IPS DF 6.9 (cell line): ENCODE measurements around the gene SCMH1.

Experiments used
- DNase-seq: peaks from one replicate; pipeline ENCODE4 v3.0.0-alpha.2; 2013; ENCODE audit warnings: low read depth, low spot score
- H3K27ac ChIP-seq: one replicate; pipeline ENCODE4 v1.5.1; 2013; ENCODE audit warnings: low read length, control low read depth
- H3K27me3 ChIP-seq: 2 replicates; pipeline ENCODE4 v1.6.1; 2013; ENCODE audit warnings: mild to moderate bottlenecking, low read length; ENCODE audit not compliant: control insufficient read depth, insufficient read depth
- H3K36me3 ChIP-seq: 2 replicates; pipeline ENCODE4 v1.6.1; 2013; ENCODE audit warnings: low read length; ENCODE audit not compliant: control insufficient read depth, insufficient read depth
- H3K4me1 ChIP-seq: 2 replicates; pipeline ENCODE4 v1.6.1; 2013; ENCODE audit warnings: low read length; ENCODE audit not compliant: control insufficient read depth, insufficient read depth
- H3K4me3 ChIP-seq: 2 replicates; pipeline ENCODE4 v1.5.1; 2013; ENCODE audit warnings: mild to moderate bottlenecking, low read length
- H3K9me3 ChIP-seq: 2 replicates; pipeline ENCODE4 v1.6.1; 2013; ENCODE audit warnings: low read length, inconsistent platforms; ENCODE audit not compliant: control insufficient read depth, insufficient read depth
- WGBS: extraction: QIAGEN DNeasy Blood & Tissue Kit; methylation state at CpG from one replicate; pipeline ENCODE4 v1.1.7; 2013; ENCODE audit warnings: mixed read lengths, missing lambda C conversion rate; ENCODE audit not compliant: insufficient read length, insufficient coverage; 5-methylcytosine and 5-hydroxymethylcytosine counted together

Gene SCMH1

DNA sequence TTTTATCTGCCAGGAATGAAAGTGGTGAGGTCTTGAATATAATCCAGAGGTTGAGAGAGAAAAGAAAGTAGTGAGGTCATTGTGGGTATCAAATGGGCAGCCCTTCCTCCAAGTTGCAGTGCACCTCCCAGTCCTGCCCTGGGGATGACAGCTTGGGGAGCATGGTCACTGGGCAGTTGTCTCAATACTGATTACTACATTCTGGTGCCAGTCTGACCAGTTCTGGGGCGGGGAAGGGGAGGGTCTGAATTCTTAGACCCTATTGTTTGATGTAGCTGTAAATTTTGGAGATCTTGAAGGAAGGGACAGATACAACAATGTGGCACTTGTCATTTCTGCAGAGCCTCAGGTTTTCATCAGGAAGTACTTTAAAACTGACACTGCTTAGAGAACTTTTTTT lies 231.8 kb downstream of the SCMH1 start:
- H3K4me1 ChIP-seq: no peaks in the 10 kb centered on the region
- H3K27me3 ChIP-seq: no peaks in the 10 kb centered on the region
- H3K36me3 ChIP-seq: peaks cover 43% of the 10 kb centered on the region
- H3K4me3 ChIP-seq: no peak overlapping the region
- WGBS: no CpG with 5 or more reads among the region's 1 CpG
- no peak overlapping the region for H3K27ac ChIP-seq
- no peak for DNase-seq
- H3K9me3 ChIP-seq: no peaks in the 10 kb centered on the region

DNA sequence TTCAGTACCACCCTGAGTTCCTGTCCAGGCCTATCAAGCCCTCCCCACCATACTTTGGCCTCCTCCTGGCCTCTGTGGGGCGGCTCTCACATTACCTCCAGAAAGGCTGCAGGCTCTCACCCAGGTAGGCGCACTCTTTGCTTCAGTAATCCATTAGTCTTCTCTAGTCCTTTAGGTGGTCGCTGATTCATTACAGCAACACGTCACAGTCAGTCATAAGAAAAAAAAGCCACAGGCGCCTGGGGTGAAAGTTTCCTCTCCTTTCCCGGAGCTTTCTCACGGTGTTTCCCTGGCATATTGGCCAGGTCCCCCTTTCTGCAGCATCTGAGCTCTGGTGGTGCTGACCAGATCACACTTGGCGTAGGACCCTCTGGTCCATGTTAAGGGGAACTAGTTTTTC lies 232.6 kb downstream of the SCMH1 start:
- Histone ChIP-seq H3K4me1 (no peaks in the 10 kb centered on the region), H3K27me3 (no peaks in the 10 kb centered on the region), H3K36me3 (peaks cover 43% of the 10 kb centered on the region), H3K4me3 (no peak overlapping the region), H3K9me3 (no peaks in the 10 kb centered on the region), H3K27ac (no peak overlapping the region)
- no CpG with 5 or more reads among the region's 8 CpGs for WGBS
- DNase-seq: no peak

DNA sequence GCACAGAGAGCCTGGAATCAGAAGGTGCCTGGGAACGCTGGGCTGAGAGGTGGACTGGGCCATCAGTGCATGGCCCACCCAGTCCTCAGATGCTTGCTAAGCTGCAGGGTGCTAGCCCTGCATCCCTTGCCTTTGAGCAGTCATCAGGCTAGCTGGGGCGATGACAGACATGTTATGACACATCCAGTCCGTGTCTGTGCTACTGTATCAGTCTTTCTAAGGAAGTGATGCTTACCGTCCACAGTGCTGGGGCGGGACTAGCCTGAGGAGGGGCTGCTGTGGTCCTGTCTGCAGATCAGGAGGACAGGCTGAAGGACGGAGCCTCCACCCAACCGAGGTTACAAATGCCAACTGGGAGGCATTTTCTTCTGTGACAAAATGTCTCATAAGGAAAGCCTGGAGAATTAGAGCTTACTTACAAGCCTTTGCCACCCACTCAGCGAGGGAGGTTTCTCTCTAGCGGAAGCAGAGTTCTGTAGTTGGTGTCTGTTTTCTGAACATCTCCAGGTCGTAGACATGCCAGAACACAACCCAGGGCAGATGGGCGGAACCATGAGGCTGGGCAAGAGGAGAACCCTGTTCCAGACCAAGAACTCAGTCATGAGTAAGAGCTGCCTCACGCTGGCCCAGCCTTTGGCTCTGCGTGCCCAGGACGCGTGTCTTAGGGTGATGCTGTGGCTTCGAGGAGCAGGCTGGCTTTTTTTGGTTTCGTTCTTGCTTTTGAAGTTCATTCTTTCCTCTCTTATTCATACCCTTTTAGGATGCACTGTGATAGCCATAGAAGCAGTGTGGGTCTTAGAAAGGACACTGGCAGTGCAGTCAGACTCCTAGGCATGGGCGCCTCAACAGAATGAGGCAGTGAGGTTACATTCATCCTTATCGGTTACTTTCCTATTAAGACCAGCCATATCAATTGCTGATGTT lies 234.9 kb downstream of the SCMH1 start:
- no peaks in the 10 kb centered on the region for H3K27me3 ChIP-seq
- H3K4me1 ChIP-seq: no peaks in the 10 kb centered on the region
- no peak overlapping the region for H3K27ac ChIP-seq
- H3K36me3 ChIP-seq: peaks cover 54% of the 10 kb centered on the region
- no peak for DNase-seq
- no peaks in the 10 kb centered on the region for H3K9me3 ChIP-seq
- H3K4me3 ChIP-seq: no peak overlapping the region
- WGBS: no CpG with 5 or more reads among the region's 19 CpGs

DNA sequence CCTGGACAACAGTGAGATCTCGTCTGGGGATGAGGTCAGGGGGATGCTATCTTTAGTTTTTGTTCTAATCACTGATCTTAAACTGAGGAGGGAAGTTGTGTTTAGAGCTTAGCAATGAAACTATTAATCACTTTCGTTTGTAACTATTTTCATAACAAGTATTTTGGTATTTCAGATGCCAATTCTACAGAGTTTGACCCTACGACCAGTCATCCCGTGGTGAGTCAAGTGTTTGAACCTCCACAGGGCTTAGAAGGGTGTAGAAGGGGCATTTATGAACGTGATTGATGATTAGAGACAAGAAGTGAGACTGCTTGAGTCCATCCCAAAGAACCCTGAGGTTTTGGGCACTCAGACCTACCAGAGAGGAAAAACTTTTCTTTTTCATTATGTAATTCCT lies 236.2 kb downstream of the SCMH1 start:
- no peaks in the 10 kb centered on the region for H3K4me1 ChIP-seq

DNA sequence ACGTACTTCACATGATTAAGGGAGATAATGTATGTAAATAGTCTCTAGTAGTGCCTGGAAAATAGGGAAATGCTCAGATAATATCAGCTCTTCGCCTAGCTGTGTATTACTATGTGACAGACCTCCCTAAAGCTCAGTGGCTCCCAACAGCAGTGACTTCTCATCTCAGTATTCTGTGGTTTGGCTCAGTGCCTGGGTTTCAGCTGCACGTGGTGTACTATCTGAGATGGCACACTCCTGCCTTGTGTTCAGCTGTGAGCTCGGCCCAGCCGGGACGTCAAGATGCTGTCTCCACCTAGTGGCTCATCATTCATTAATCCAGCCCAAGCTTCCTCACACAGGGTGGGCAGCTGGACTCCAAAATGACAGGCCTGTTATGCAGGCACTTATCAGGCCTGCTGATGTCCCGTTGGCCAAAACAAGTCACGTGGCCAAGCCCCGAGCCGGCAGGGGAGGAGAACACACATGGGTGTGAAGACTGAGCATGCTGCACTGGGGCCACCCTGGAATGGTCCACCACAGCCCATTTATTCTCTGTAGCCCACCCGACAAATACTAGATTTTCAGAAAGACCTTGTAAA lies 238.4 kb downstream of the SCMH1 start:
- H3K36me3 ChIP-seq: peaks cover 51% of the 10 kb centered on the region
- no peak for DNase-seq
- no peaks in the 10 kb centered on the region for H3K4me1 ChIP-seq
- H3K9me3 ChIP-seq: no peaks in the 10 kb centered on the region
- no CpG with 5 or more reads among the region's 11 CpGs for WGBS
- no peak overlapping the region for H3K4me3 ChIP-seq
- no peaks in the 10 kb centered on the region for H3K27me3 ChIP-seq
- H3K27ac ChIP-seq: no peak overlapping the region

More for the DNA sequence above, 236.2 kb downstream of the SCMH1 start:
- no peak for DNase-seq
- Histone ChIP-seq H3K36me3 (peaks cover 49% of the 10 kb centered on the region), H3K4me3 (no peak overlapping the region), H3K9me3 (no peaks in the 10 kb centered on the region), H3K27ac (no peak overlapping the region), H3K27me3 (no peaks in the 10 kb centered on the region)
- no CpG with 5 or more reads among the region's 5 CpGs for WGBS

DNA sequence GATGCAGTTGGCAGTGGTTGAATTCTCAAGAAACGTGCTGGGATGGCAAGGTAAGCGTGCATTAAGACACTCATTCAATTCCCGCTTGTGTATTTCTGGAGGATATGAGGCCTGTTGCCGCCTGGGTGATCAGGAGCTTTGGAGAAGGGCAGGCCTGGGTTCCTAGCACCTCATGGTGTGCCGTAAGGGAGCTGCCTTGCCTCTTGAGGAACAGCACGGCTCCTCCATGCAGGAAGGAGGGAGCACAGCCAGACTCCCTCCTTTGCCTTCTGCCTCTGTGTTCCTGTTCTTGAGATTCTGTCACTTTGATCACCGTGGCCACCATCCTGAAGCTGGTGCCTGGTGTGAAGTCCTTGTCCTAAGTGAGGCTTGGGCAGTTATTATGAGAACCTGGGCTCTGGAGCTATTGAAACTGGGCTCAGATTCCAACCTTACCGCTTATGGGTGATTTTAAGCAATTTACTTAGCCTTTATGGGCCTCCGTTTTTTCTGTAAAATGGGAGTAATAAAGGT lies 238.9 kb downstream of the SCMH1 start:
- H3K27me3 ChIP-seq: no peaks in the 10 kb centered on the region
- no peaks in the 10 kb centered on the region for H3K4me1 ChIP-seq
- H3K9me3 ChIP-seq: no peaks in the 10 kb centered on the region
- DNase-seq: no peak
- H3K4me3 ChIP-seq: no peak overlapping the region
- no CpG with 5 or more reads among the region's 9 CpGs for WGBS
- peaks cover 52% of the 10 kb centered on the region for H3K36me3 ChIP-seq
- H3K27ac ChIP-seq: no peak overlapping the region

DNA sequence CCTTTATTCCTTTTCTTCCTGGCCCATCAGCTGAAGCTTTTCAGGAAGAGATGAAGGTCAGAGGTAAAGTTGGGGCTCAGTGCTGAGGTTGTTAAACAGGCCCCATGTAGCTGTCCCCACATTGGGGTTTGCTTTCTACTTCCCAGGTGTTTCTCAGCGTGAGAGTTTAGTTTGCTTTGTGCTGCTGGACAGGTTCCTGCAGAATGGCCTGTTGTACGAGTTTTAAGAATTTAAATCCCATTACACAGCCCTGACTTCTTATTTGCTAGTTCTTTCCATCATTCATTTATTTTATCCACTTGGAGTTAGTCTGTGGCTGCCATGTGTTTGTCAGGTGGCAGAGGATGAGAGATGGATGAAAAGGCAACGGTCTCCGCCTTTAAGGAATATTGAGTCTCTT lies 243.4 kb downstream of the SCMH1 start:
- Histone ChIP-seq H3K36me3 (peaks cover 40% of the 10 kb centered on the region), H3K27ac (no peak overlapping the region), H3K27me3 (no peaks in the 10 kb centered on the region), H3K4me3 (no peak overlapping the region), H3K4me1 (no peaks in the 10 kb centered on the region), H3K9me3 (no peaks in the 10 kb centered on the region)
- no CpG with 5 or more reads among the region's 4 CpGs for WGBS
- DNase-seq: no peak

DNA sequence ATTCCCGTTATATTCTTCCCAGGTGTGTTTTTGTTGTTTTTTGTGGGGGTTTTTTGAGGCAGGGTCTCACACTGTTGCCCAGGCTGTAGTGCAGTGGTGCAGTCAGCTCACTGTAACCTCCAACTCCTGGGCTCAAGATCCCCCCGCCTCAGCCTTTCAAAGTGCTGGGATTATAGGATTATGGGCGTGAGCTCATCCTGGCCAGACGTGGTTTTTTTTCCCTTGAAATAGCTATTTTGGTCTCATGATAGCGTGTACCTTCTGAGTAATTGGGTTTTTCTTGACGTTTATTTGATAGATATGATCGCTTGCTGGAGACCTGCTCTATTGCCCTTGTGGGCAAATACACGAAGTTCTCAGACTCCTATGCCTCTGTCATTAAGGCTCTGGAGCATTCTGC lies 245.0 kb downstream of the SCMH1 start:
- Histone ChIP-seq H3K4me3 (no peak overlapping the region), H3K4me1 (no peaks in the 10 kb centered on the region), H3K27ac (no peak overlapping the region), H3K36me3 (peaks cover 38% of the 10 kb centered on the region), H3K9me3 (no peaks in the 10 kb centered on the region), H3K27me3 (no peaks in the 10 kb centered on the region)
- no CpG with 5 or more reads among the region's 8 CpGs for WGBS
- no peak for DNase-seq

DNA sequence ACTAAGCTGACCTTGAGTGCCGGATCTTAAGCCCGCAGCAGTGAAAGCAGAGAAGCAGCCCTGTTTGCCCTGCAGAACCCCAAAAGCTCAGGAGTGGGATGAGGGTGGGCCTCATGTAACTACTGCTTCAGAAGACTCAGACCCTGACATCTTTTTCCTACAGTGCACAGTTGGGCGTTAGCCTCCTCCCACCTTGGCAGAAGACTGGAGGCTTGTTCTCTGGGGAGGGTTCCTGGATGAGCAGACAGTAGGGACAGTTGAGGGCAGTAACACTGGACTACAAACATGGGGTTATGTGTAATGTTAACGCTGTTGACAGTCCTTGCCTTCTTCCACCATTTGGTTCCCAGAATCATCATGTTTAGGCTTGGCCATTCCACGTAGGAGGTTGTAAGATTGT lies 253.0 kb downstream of the SCMH1 start:
- peaks cover 45% of the 10 kb centered on the region for H3K36me3 ChIP-seq

DNA sequence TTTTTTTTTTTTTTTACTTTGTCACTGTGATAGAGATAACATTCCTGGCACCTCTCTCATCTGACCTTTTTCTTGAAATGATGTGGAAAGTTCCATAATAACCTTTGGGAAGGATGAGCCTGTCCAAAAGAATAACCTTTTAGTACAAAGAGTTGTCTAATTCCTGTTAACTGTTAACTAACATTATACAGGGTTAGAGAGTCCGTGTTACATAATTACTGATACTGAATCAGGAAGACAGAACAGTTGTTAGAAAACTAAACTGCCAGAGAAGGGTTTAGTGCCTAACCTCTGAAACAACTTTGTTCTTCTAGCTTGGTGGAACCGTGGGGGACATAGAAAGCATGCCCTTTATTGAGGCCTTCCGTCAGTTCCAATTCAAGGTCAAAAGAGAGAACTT lies 253.8 kb downstream of the SCMH1 start:
- DNase-seq: no peak
- H3K27ac ChIP-seq: no peak overlapping the region
- H3K27me3 ChIP-seq: no peaks in the 10 kb centered on the region
- no peak overlapping the region for H3K4me3 ChIP-seq
- no CpG with 5 or more reads among the region's 3 CpGs for WGBS
- H3K9me3 ChIP-seq: no peaks in the 10 kb centered on the region
- no peaks in the 10 kb centered on the region for H3K4me1 ChIP-seq
- H3K36me3 ChIP-seq: peaks cover 43% of the 10 kb centered on the region

More for the DNA sequence above, 253.0 kb downstream of the SCMH1 start:
- Histone ChIP-seq H3K4me1 (no peaks in the 10 kb centered on the region), H3K27ac (no peak overlapping the region), H3K27me3 (no peaks in the 10 kb centered on the region), H3K4me3 (no peak overlapping the region), H3K9me3 (no peaks in the 10 kb centered on the region)
- no peak for DNase-seq
- no CpG with 5 or more reads among the region's 5 CpGs for WGBS
